Ureter (tissue), 1 donor: Measurements from ENCODE around the gene CARD10. TPM values are rescaled to one million over a fixed set of nuclear protein-coding genes. Genes with fewer than 3 reads are reported as not detected.

Experiments used
- DNase-seq: peaks from one replicate; pipeline ENCODE4 v3.0.0-alpha.2; 2020; ENCODE audit warnings: low spot score
- total RNA-seq: library from RNA; stranded (reverse); gene quantifications from one replicate; pipeline ENCODE4 v1.2.4, GENCODE V29; 2023
- donor health status: DM: yes; HTN: yes; CAD: no.

Gene CARD10
- total RNA-seq, 1 donor from 2014 or later = 14.9 TPM

- DNase-seq = no peak
Observed at GRCh38 chr22:37503850-37504249, 15.4 kb downstream of the CARD10 start.

- DNase-seq = no peak
Observed at GRCh38 chr22:37503183-37503683, 16.0 kb downstream of the CARD10 start.

- peak; percentile 90 for DNase-seq
Observed at GRCh38 chr22:37502342-37503182, 16.7 kb downstream of the CARD10 start.

- DNase-seq = peak; percentile 72
Observed at GRCh38 chr22:37501610-37502341, 17.4 kb downstream of the CARD10 start.

GRCh38 chr22:37500745-37501609, 18.2 kb downstream of the CARD10 start:
- DNase-seq = no peak

- DNase-seq = no peak
Observed at GRCh38 chr22:37499789-37500540, 19.2 kb downstream of the CARD10 start.

GRCh38 chr22:37499027-37499707, 20.0 kb downstream of the CARD10 start:
- DNase-seq = no peak

- DNase-seq = no peak
Observed at GRCh38 chr22:37498289-37498909, 20.8 kb downstream of the CARD10 start.

- DNase-seq = no peak
Observed at GRCh38 chr22:37497062-37497599, 22.1 kb downstream of the CARD10 start.

- no peak for DNase-seq
Observed at GRCh38 chr22:37496651-37497050, 22.6 kb downstream of the CARD10 start.

- DNase-seq = no peak
Observed at GRCh38 chr22:37493979-37494378, 25.2 kb downstream of the CARD10 start.

GRCh38 chr22:37492428-37493344, 26.5 kb downstream of the CARD10 start:
- no peak for DNase-seq

- no peak for DNase-seq
Observed at GRCh38 chr22:37491559-37492427, 27.4 kb downstream of the CARD10 start.

GRCh38 chr22:37491106-37491505, 28.1 kb downstream of the CARD10 start:
- no peak for DNase-seq

- DNase-seq = no peak
Observed at GRCh38 chr22:37489983-37490382, 29.2 kb downstream of the CARD10 start.

- no peak for DNase-seq
Observed at GRCh38 chr22:37488337-37489135, 30.7 kb downstream of the CARD10 start.

- DNase-seq = no peak
Observed at GRCh38 chr22:37487571-37487970, 31.6 kb downstream of the CARD10 start.
